Hepatocyte (in vitro differentiated cells): ENCODE data around the gene RGS6.

ENCODE experiments used
- CTCF ChIP-seq: fragments of 200-600 bp; sonication (generic); IDR thresholded peaks from 2 replicates; pipeline ENCODE4 v1.5.1; 2016; ENCODE audit warnings: antibody characterized with exemption, mild to moderate bottlenecking; ENCODE audit not compliant: poor library complexity
- EZH2phosphoT487 ChIP-seq: fragments of 200-600 bp; sonication (generic); IDR thresholded peaks from one replicate; pipeline ENCODE4 v1.6.1; 2018; ENCODE audit warnings: antibody characterized with exemption, mild to moderate bottlenecking, low read depth, moderate library complexity; ENCODE audit not compliant: unreplicated experiment, severe bottlenecking

GRCh38 chr14:72253503-72253902 lies 321.3 kb downstream of the RGS6 start:
- TF ChIP-seq CTCF, result no peak
- no peak for TF ChIP-seq EZH2phosphoT487
